PC-9 (cell line): ENCODE data around the gene KCNC3.

Experiments
- CTCF ChIP-seq: fragments of 200-600 bp; sonication (generic); conservative IDR thresholded peaks from 2 replicates; pipeline ENCODE4 v1.6.1; 2017; ENCODE audit warnings: mixed run types, antibody characterized with exemption, mild to moderate bottlenecking, moderate library complexity
- EZH2 ChIP-seq: fragments of 200-600 bp; sonication (generic); IDR thresholded peaks from 2 replicates; pipeline ENCODE4 v1.8.0; 2017; ENCODE audit warnings: antibody characterized with exemption, low read depth

- TF ChIP-seq CTCF (no peak), EZH2 (no peak)
Measured at GRCh38 chr19:50290011-50290410, 39.2 kb downstream of the KCNC3 start.
